Measurements from ENCODE around the gene NEBL.

The NEBL gene

DNA sequence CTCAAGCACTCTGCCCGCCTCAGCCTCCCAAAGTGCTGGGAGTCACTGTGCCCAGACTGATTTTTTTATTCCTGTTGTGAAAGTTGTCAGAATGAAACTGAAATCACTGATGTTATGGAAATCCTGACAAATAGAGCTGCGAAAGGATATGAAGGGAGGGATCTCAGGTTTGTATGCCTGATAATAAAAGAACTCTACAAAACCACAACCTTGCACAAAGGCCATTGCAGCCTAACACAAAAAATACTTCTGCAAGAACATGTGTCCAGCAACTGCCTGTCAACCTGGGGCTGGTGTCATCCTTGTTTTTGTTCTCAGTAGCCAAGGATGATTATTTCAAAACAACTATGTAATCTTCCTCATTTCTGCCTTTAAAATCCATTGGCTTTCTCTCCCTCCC, 126.1 kb downstream of the NEBL start:
- no peak for DNase-seq

DNA sequence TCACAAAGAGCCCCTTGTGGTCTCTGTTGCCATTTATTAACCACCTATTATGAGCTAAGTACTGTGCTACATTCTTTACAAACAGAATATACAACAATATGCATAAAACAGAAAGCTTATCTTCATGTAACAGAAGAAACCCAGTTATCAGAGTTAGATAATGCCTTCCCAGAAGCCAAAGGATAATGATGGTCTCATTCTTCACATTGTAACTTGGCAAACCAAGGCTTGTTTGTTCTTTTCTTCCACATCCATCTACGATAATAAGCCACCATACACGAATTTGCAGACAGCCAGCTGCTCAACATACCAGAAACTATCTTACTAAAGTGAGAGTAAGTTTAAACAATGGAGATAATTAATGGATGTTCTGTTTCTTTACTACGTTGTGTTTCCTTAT, 127.6 kb downstream of the NEBL start:
- no peak for DNase-seq

DNA sequence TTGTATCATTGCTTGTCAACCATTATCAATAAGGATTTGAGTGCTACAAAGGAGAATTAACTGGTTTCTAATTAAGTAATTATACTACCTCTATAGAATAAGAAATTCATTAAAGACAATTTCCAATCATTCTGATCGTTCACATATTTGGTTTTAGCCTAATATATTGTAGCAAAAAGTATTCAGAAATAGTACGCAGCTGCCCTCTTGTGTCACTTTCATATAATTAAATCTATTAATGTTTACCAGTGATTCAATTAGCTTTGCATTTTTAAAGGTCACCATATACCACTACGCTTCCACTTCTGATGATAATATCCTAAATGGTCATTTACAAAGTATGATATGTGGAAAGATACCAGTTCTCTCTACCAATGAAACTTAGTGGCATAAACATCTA, 128.3 kb downstream of the NEBL start:
- no peak for DNase-seq

DNA sequence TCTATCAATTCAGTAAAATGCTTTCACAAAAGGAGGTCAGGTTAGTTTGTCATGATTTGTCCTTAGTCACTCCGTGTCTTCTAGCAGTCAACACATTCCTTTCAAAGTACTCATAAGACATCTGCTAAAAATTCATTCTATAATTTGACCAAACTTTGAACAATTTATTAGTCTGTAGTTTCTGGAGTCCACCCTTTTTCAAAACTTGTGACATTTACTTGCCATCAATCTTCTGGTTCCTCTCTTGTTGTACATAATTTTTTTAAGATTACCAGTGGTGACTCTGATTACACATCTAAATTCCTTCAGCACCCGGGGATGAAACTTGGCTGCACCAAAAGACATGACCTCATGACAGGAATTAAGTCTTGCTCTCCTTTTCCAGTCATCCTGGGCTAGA, 130.1 kb downstream of the NEBL start:
- DNase-seq = no peak

DNA sequence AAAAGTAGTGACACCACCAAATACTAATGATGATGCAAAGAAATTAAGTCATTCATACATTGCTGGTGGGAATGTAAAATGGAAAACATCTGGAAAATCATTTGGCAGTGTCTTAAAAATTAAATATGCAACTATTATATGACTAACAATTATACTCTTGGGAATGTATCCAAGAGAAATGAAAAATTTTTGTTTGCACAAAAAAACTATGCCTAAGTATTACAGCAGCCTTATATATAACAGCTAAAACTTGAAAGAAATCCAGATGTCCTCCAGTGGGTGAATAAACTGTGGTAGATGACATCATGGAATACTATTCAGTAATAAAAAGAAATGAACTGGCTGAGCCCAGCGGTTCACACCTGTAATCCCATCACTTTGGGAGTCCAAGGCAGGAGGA, 132.0 kb downstream of the NEBL start:
- DNase-seq = no peak

DNA sequence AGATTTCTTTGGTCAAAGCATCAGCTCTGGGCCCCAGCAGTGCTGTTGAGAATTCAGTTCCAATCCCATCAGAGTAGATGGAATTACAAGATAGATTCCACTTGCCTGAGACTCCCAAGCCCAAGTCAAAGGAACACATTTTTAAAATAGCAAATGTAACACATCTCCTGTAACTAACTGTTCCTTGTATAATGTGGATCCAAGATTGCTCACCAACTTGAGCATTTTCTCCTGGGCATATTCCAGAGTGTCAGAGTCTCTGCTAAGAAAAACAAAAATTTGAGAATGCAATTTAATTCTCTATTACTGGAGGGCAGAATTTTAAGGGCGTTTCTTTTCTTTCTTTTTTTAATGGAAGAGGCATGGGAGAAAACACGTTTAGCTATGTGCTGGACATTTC, 136.7 kb downstream of the NEBL start:
- DNase-seq = no peak

DNA sequence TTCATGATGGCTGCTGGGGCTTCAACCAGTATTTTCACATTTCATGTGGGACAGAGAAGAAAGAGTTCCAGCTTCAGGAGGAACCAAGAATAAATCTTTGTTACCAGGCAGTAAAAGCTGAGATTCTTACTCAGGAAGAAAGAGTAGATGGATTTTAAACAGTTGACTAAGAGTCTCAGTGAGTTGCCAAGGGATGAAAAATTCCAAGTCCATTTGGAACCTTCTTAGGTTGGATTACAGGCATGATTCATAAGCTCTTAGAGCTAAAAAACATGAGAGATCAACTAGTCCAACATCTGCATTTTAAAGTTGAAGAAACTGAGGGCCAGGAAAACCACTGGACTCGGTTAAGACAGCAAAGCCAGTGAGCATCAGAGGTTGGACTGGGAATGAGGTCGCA, 148.6 kb downstream of the NEBL start:
- no peak for DNase-seq

DNA sequence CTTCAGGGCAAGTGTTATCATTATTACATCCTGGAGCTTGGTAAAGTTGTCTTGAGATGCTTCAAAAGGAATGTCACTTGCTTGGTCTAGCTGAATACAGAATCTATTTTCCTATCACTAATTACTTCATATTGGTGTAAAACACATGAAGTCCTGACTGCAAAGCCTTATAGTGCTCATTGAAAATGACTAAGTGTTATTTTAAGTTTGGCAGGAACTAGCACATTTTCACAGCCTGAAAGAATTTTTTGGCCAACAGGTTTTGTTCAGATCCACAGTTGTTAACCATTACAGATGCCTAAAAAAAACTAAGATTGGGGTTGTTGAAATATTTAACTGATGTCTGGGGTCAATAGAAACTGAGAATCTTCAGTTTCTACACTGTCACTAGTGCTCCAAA, 149.3 kb downstream of the NEBL start:
- no peak for DNase-seq

DNA sequence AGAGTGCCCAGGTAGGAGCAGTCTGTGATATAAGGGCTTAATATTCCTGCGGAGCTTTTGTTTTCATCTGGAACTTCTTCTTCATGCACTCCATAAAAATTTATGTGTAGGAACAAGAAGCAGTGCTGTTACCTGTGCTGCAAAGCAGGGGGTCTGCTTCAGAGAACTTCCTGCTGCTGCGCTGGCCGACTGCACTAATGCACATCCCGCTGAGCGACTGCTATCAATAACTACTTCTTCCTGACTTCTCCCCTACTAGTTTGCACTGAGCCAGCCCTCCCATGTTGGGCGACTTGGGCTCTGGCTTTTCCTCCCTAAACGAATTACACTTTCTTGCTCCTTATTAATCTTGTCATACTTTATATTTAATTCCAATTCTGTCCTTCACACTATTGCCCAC, 150.3 kb downstream of the NEBL start:
- no peak for DNase-seq

DNA sequence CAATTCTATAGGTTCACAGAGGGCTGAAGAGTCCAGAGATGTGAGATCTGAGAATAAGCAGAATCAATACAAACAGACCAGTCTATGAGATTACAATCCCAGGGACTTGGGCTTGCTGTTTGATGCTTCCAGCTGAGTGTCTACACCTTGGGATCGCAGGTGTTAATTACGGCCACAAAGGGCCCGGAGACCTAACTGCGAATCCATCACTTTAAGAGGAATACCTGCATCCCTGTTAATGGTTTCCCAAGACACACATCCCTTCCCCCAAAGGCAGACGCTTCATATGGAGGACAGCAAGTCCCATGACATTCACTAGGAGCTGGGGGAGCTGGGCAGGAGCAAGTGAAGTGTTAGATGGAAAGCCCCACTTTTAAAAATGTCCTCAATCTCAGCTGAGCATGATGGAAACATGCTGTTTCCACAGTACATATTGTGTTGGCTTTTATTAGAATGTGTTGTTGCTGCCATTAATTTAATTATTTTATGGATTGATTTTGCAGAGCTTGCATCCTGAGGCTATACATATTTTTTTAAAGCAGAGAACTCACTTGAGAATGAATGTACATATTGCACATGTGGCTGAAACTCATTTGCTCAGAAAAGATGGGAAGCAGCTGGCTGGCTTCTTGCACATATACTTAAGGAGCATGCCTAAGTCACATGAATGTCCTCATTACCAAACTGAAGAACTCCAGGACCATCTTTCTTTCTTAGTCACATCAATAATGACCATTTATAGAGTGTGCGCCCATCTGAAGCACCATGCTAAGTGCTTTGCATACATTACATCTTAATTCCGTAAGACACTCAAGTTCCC, 151.3 kb downstream of the NEBL start:
- no peak for DNase-seq

DNA sequence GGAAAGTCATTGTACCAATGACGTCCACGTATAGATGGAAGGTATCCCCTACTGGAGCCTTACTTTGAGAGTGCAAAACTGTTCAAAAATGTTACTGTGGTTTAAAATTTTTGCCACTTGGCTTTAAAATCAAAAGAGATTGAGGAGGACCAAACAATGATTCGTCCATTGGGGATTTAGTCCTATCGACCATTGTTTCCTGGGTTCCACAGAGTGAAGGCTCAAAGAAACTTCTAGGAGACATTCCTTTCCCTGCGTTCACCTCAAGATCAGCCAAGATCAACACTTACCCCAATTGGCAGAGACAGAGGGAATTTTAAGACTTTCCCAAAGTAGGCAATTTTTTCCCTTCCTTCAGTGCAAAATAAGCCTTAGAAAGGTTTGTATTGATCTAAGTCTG, 152.3 kb downstream of the NEBL start:
- no peak for DNase-seq

DNA sequence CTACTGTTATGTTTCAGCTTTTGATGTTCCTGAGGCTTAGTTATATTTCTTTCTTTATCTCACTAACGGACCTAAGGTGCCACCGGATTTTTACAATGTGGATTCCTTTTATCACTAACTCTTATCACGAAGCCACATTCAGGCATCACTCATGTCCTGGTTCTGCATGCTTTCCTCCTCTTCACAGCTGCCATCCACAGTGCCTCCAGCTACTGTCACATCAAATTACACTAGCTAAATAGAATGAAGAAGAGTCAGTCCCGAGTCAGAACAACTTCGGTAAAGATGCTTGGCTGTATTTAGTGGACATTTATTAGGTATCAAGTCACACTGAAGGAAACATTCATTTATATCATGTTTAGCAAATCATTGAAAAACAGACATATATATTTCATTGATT, 153.2 kb downstream of the NEBL start:
- no peak for DNase-seq

DNA sequence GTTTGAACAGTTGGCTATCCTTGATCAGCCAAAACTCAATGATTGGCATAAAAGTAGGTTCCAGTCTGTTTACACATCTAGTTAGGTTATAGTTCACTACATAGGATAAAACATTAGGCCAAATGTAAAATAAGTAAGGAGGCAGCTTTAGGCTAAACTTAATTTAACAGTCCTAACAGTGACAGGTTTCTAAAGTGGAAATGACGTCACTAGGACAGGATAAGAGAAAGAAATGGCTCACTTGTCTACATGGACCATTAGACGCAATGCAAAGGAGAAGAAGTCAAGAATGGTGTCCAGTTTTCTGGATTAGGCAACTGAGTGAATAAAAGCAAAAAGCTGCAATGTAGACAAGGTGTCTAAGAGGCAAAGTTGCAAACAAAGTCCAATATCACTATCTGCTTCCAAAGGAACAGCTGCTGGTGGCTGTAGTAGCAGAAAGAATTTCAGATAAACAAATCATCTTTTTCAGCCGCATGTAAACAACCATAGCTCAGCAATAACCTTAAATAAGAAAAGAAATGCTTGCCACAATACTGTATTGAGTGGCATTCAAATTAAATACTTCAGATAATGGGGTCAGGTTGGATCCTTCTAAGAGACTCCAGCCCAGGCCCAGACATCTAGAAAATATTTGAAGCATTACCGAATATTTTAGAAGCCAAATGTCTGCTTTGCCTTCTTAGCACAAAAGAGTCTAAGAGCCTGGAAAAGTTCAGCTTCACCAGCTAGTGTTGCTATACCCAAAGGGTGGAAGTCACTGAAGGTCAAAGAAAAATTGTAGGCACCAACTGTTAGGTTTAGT, 154.2 kb downstream of the NEBL start:
- no peak for DNase-seq

DNA sequence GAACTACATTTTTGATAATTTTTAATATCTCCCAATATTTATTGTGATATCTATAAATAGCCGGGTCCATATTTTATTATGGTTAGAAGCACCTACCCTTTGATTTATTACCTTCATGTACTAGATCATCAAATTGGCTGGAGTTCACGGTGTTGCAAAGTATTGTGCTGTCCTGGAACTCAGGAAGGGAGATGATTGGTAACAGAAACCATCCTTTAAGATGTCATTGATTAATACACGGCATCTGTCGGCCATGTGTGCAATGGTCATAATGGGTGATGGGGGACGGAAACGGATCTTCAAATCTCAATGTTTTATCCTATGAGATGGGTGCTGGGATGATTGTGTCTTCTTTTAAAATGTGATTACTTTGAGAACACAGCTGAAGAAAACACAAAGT, 157.0 kb downstream of the NEBL start:
- DNase-seq = no peak

DNA sequence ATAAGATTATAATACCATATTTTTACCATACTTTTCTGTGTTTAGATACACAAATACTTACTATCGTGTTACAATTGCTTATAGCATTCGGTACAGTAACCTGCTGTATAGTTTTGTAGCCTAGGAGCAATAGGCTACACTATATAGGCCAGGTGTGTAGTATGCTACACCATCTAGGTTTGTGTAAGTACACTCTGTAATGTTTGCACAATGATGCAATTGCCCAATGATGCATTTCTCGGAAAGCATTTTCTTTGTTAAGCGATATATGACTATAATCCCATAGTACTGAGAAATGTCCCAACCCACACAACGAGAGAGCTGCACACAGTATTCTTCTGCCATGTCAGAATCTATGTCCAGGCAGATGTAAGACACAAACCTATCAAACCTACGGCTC, 160.0 kb downstream of the NEBL start:
- DNase-seq = no peak
